Right lobe of liver (tissue), 4 donors: ENCODE results near the gene CRYM.

Experiments
- POLR2A ChIP-seq: fragments of 450-650 bp; IDR thresholded peaks from one replicate; pipeline ENCODE4 v1.6.1; 2017; ENCODE audit warnings: antibody characterized with exemption, mild to moderate bottlenecking
- TF ChIP-seq, protein P1 (sequence below), 4 donors: fragments of 200-600 bp in 3 of 4; fragments of 450-650 bp in 1 of 4; IDR thresholded peaks; one replicate each; pipeline versions ENCODE4 v1.5.1 to v1.8.0; 2016 to 2022; ENCODE audit warnings: antibody characterized with exemption in 4 of 4, mild to moderate bottlenecking in 2 of 4
- donor health status: DM: no; HTN: no; CAD: no.
- donor health status: DM: no; HTN: no; CAD: no.
- donor health status: DM: no; HTN: yes; CAD: no.

GRCh38 chr16:21279501-21279900 is 1.4 kb upstream of the CRYM start:
- TF ChIP-seq POLR2A = no peak
- TF ChIP-seq, protein P1, sequence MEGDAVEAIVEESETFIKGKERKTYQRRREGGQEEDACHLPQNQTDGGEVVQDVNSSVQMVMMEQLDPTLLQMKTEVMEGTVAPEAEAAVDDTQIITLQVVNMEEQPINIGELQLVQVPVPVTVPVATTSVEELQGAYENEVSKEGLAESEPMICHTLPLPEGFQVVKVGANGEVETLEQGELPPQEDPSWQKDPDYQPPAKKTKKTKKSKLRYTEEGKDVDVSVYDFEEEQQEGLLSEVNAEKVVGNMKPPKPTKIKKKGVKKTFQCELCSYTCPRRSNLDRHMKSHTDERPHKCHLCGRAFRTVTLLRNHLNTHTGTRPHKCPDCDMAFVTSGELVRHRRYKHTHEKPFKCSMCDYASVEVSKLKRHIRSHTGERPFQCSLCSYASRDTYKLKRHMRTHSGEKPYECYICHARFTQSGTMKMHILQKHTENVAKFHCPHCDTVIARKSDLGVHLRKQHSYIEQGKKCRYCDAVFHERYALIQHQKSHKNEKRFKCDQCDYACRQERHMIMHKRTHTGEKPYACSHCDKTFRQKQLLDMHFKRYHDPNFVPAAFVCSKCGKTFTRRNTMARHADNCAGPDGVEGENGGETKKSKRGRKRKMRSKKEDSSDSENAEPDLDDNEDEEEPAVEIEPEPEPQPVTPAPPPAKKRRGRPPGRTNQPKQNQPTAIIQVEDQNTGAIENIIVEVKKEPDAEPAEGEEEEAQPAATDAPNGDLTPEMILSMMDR (IDR thresholded peaks at IDR 0.05) = no peak
